HEK293T (cell line): ENCODE results near the gene DDX47.

Experiments used
- CTCF ChIA-PET: fragments of 350-600 bp; formaldehyde crosslinking; extraction: SDS; loops from one replicate; lab custom pipeline; 2021; ENCODE audit warnings: antibody characterized with exemption, inconsistent platforms; lab: Yijun Ruan, JAX
- POLR2A ChIA-PET: fragments of 350-600 bp; formaldehyde crosslinking; extraction: SDS; loops from one replicate; lab custom pipeline; 2020; ENCODE audit warnings: antibody characterized with exemption, inconsistent platforms; lab: Yijun Ruan, JAX
- DNase-seq: peaks from one replicate; pipeline ENCODE4 v3.0.0; 2012; ENCODE audit warnings: mixed read lengths; ENCODE audit errors: extremely low spot score
- ARNT ChIP-seq: fragments of 450-650 bp; IDR thresholded peaks from 2 replicates; pipeline ENCODE4 v1.6.1; 2017; ENCODE audit warnings: mild to moderate bottlenecking
- BHLHE40 ChIP-seq: fragments of 450-650 bp; IDR thresholded peaks from 2 replicates; pipeline ENCODE4 v1.6.1; 2016; ENCODE audit warnings: mild to moderate bottlenecking, moderate library complexity, borderline replicate concordance
- CTBP1 ChIP-seq: fragments of 450-650 bp; IDR thresholded peaks from 2 replicates; pipeline ENCODE4 v1.6.1; 2016; ENCODE audit warnings: borderline replicate concordance
- ELF4 ChIP-seq: fragments of 450-650 bp; IDR thresholded peaks from 2 replicates; pipeline ENCODE4 v1.6.1; 2017; ENCODE audit warnings: antibody characterized with exemption
- FOXA1 ChIP-seq: fragments of 450-650 bp; IDR thresholded peaks from 2 replicates; pipeline ENCODE4 v1.6.1; 2016; ENCODE audit warnings: mild to moderate bottlenecking
- FOXK2 ChIP-seq: fragments of 450-650 bp; IDR thresholded peaks from 2 replicates; pipeline ENCODE4 v1.6.1; 2016; ENCODE audit warnings: mild to moderate bottlenecking
- FOXM1 ChIP-seq: fragments of 450-650 bp; IDR thresholded peaks from 2 replicates; pipeline ENCODE4 v1.6.1; 2017; ENCODE audit warnings: mild to moderate bottlenecking, borderline replicate concordance
- HDGF ChIP-seq: fragments of 450-650 bp; IDR thresholded peaks from 2 replicates; pipeline ENCODE4 v1.6.1; 2017; ENCODE audit warnings: antibody characterized with exemption, borderline replicate concordance
- L3MBTL2 ChIP-seq: fragments of 450-650 bp; conservative IDR thresholded peaks from 2 replicates; pipeline ENCODE4 v1.6.1; 2016; ENCODE audit warnings: mild to moderate bottlenecking
- LEF1 ChIP-seq: fragments of 450-650 bp; IDR thresholded peaks from 2 replicates; pipeline ENCODE4 v1.6.1; 2017; ENCODE audit warnings: mild to moderate bottlenecking, borderline replicate concordance
- NFRKB ChIP-seq: fragments of 450-650 bp; IDR thresholded peaks from 2 replicates; pipeline ENCODE4 v1.6.1; 2016; ENCODE audit warnings: mild to moderate bottlenecking, moderate library complexity
- SP1 ChIP-seq: fragments of 450-650 bp; IDR thresholded peaks from 2 replicates; pipeline ENCODE4 v1.6.1; 2017
- SUZ12 ChIP-seq: fragments of 450-650 bp; IDR thresholded peaks from 2 replicates; pipeline ENCODE4 v1.6.1; 2016; ENCODE audit warnings: mild to moderate bottlenecking
- TARDBP ChIP-seq: fragments of 450-650 bp; IDR thresholded peaks from 2 replicates; pipeline ENCODE4 v1.6.1; 2016
- ZNF384 ChIP-seq: fragments of 450-650 bp; IDR thresholded peaks from 2 replicates; pipeline ENCODE4 v1.6.1; 2016
- TF ChIP-seq, protein P1 (sequence below): fragments of 450-650 bp; IDR thresholded peaks from 2 replicates; pipeline ENCODE4 v1.6.1; 2016

Gene DDX47

GRCh38 chr12:12807970-12808702 is 5.0 kb upstream of the DDX47 start:
- TF ChIP-seq SUZ12 (no peak), FOXA1 (no peak), FOXK2 (no peak), SP1 (no peak), ELF4 (no peak), ZNF384 (no peak), TARDBP (no peak), ARNT (no peak), LEF1 (no peak), L3MBTL2 (no peak), CTBP1 (no peak), BHLHE40 (no peak), HDGF (no peak), NFRKB (no peak), FOXM1 (no peak)
- TF ChIP-seq, protein P1, sequence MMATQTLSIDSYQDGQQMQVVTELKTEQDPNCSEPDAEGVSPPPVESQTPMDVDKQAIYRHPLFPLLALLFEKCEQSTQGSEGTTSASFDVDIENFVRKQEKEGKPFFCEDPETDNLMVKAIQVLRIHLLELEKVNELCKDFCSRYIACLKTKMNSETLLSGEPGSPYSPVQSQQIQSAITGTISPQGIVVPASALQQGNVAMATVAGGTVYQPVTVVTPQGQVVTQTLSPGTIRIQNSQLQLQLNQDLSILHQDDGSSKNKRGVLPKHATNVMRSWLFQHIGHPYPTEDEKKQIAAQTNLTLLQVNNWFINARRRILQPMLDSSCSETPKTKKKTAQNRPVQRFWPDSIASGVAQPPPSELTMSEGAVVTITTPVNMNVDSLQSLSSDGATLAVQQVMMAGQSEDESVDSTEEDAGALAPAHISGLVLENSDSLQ, result no peak
- POLR2A ChIA-PET, result interaction anchor here (1.0 kb wide), 2 partner anchors 20 to 83 kb away, joined by 3 read pairs; partner anchors contain the start of gene GPRC5A
- no peak for DNase-seq
- CTCF ChIA-PET, result interaction anchor here (0.6 to 1.0 kb wide), 2 partner anchors 15 to 20 kb away, joined by 6 read pairs; no protein-coding TSS in a partner anchor

GRCh38 chr12:12810553-12811021 is 2.6 kb upstream of the DDX47 start:
- no peak for DNase-seq
- POLR2A ChIA-PET, result interaction anchor here (1.5 kb wide), 1 partner anchor 23 kb away, joined by 5 read pairs; no protein-coding TSS in a partner anchor
- CTCF ChIA-PET, result interaction anchor here (1.5 kb wide), 1 partner anchor 19 kb away, joined by 4 read pairs; no protein-coding TSS in a partner anchor
- TF ChIP-seq, protein P1, result no peak
- TF ChIP-seq NFRKB (no peak), FOXA1 (no peak), ARNT (no peak), ELF4 (no peak), LEF1 (no peak), HDGF (no peak), L3MBTL2 (no peak), FOXM1 (no peak), CTBP1 (no peak), ZNF384 (no peak), TARDBP (no peak), FOXK2 (no peak), SP1 (no peak)

DNA sequence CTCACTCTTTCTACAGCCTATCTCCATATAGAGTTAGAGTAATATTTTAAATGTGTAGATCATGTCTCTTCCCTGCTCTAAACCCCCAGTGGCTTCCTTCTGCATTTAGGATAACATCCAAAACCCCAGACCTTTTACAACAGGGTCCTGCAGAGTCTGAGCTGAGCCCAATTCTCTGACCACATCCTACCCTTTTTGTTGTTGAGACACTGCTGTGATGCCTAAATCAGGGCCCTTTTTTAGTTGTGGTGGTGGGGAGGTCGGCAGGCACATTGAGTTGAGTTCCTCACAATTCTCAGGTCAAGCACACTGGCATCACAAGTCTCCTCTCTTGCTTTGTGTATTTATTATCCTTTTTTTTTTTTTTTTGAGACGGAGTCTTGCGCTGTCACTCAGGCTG is 1.8 kb upstream of the DDX47 start:
- TF ChIP-seq BHLHE40 (no peak), CTBP1 (no peak), FOXK2 (no peak), L3MBTL2 (no peak), SUZ12 (no peak), FOXM1 (no peak), ELF4 (no peak), NFRKB (no peak), ARNT (no peak), SP1 (no peak), HDGF (no peak), LEF1 (no peak)
- ChIA-PET POLR2A (interaction anchor here (1.5 kb wide), 1 partner anchor 24 kb away, joined by 5 read pairs; no protein-coding TSS in a partner anchor), CTCF (interaction anchor here (1.5 to 2.7 kb wide), 2 partner anchors 8 to 19 kb away, joined by 4 to 13 read pairs; no protein-coding TSS in a partner anchor)
- DNase-seq, result no peak

GRCh38 chr12:12812174-12812573 is 972 bp upstream of the DDX47 start:
- ChIA-PET POLR2A (interaction anchor here (2.5 kb wide), 1 partner anchor 25 kb away, joined by 11 read pairs; no protein-coding TSS in a partner anchor), CTCF (interaction anchor here (0.7 to 2.7 kb wide), 5 partner anchors 9 to 93 kb away, joined by 3 to 13 read pairs (median 4); no protein-coding TSS in a partner anchor)
- no peak for DNase-seq
- TF ChIP-seq SUZ12, result no peak
- TF ChIP-seq HDGF, result no peak
- no peak for TF ChIP-seq FOXK2
- TF ChIP-seq CTBP1, result no peak
- TF ChIP-seq ARNT, result no peak
- TF ChIP-seq LEF1, result no peak
- no peak for TF ChIP-seq TARDBP
- no peak for TF ChIP-seq NFRKB
- no peak for TF ChIP-seq BHLHE40
- TF ChIP-seq FOXM1, result no peak
- TF ChIP-seq, protein P1, result no peak
- TF ChIP-seq L3MBTL2, result no peak
- TF ChIP-seq ZNF384, result no peak
- no peak for TF ChIP-seq ELF4
- TF ChIP-seq SP1, result no peak
- no peak for TF ChIP-seq FOXA1

- no peak for DNase-seq
- TF ChIP-seq HDGF (no peak), BHLHE40 (no peak), ELF4 (no peak), NFRKB (no peak), FOXM1 (no peak), ARNT (no peak), ZNF384 (no peak), CTBP1 (no peak), L3MBTL2 (no peak), FOXK2 (no peak), LEF1 (no peak), TARDBP (no peak), SP1 (no peak), SUZ12 (no peak), FOXA1 (no peak)
- TF ChIP-seq, protein P1, result no peak
- CTCF ChIA-PET, result interaction anchor here (0.7 to 2.7 kb wide), 5 partner anchors 9 to 94 kb away, joined by 3 to 13 read pairs (median 4); no protein-coding TSS in a partner anchor
- POLR2A ChIA-PET, result interaction anchor here (0.8 to 2.5 kb wide), 7 partner anchors 21 to 90 kb away, joined by 3 to 11 read pairs (median 4); partner anchors contain the start of gene GPRC5A
These were observed 477 bp upstream of the DDX47 start for GRCh38 chr12:12812618-12813119.
